Hindlimb muscle (tissue), 1 donor: ENCODE data around the gene NFYC. TPM values are rescaled to one million over a fixed set of nuclear protein-coding genes. Genes with fewer than 3 reads are reported as not detected.
A peak's percentile ranks its signal among the peaks of the same experiment; 100 is the strongest.

Experiments
- DNase-seq: peaks from one replicate; pipeline ENCODE4 v3.0.0-alpha.2; 2013
- polyA plus RNA-seq: library from polyadenylated mRNA; unstranded; fragments of 120-200 nt; gene quantifications from one replicate; pipeline ENCODE4 v1.2.1, GENCODE V29; 2013; ENCODE audit not compliant: insufficient read length

Gene NFYC
- polyA plus RNA-seq: 63.2 TPM

- peak; percentile 97 for DNase-seq
These were observed at the start of gene NFYC for GRCh38 chr1:40691538-40692428. Gene NFYC, plus strand, starts transcription at chr1:40691704. Its CDS starts 47,140 bp downstream, at chr1:40738844.

GRCh38 chr1:40645118-40645680 is 46.3 kb upstream of the NFYC start:
- no peak for DNase-seq

- no peak for DNase-seq
These were observed 45.2 kb upstream of the NFYC start for GRCh38 chr1:40646315-40646714.

GRCh38 chr1:40648200-40648599 is 43.3 kb upstream of the NFYC start:
- no peak for DNase-seq

GRCh38 chr1:40648928-40649591 is 42.4 kb upstream of the NFYC start:
- no peak for DNase-seq

- DNase-seq: no peak
These were observed 41.9 kb upstream of the NFYC start for GRCh38 chr1:40649592-40649930.

- DNase-seq: no peak
These were observed 41.4 kb upstream of the NFYC start for GRCh38 chr1:40650075-40650474.

GRCh38 chr1:40651138-40651857 is 40.2 kb upstream of the NFYC start:
- DNase-seq: no peak

- DNase-seq: no peak
These were observed 39.0 kb upstream of the NFYC start for GRCh38 chr1:40652468-40652867.

GRCh38 chr1:40652979-40653378 is 38.5 kb upstream of the NFYC start:
- no peak for DNase-seq

GRCh38 chr1:40653851-40654537 is 37.5 kb upstream of the NFYC start:
- DNase-seq: no peak

GRCh38 chr1:40657046-40657445 is 34.5 kb upstream of the NFYC start:
- no peak for DNase-seq

GRCh38 chr1:40658751-40659648 is 32.5 kb upstream of the NFYC start:
- DNase-seq: no peak

- no peak for DNase-seq
These were observed 31.9 kb upstream of the NFYC start for GRCh38 chr1:40659649-40659947.

GRCh38 chr1:40661678-40662077 is 29.8 kb upstream of the NFYC start:
- DNase-seq: no peak

- no peak for DNase-seq
These were observed 29.4 kb upstream of the NFYC start for GRCh38 chr1:40662151-40662550.

GRCh38 chr1:40662864-40663263 is 28.6 kb upstream of the NFYC start:
- no peak for DNase-seq

- no peak for DNase-seq
These were observed 28.0 kb upstream of the NFYC start for GRCh38 chr1:40663324-40664166.

- no peak for DNase-seq
These were observed 27.4 kb upstream of the NFYC start for GRCh38 chr1:40664167-40664537.

GRCh38 chr1:40664791-40665190 is 26.7 kb upstream of the NFYC start:
- DNase-seq: no peak
